Muscle of back (tissue), 11 donors: ENCODE measurements around the gene PHF2. TPM values are rescaled to one million over a fixed set of nuclear protein-coding genes. Genes with fewer than 3 reads are reported as not detected.

ENCODE experiments used
- DNase-seq, 3 donors: peaks; one replicate each; pipeline versions ENCODE4 v3.0.0 to v3.0.0-alpha.2; 2013
- polyA plus RNA-seq, 10 donors: library from polyadenylated mRNA; unstranded; fragments of 120-200 nt; gene quantifications; one replicate each; pipeline ENCODE4 v1.2.1, GENCODE V29; 2013; ENCODE audit not compliant: insufficient read length in 10 of 10

Gene PHF2
- polyA plus RNA-seq, 10 donors: 32.4 to 46.9 (median 35.8) TPM

- no peak for DNase-seq
These were observed 125.3 kb downstream of the PHF2 start for GRCh38 chr9:93701494-93702218.

- no peak for DNase-seq
These were observed 125.9 kb downstream of the PHF2 start for GRCh38 chr9:93702261-93702660.

- peak; percentile 10 to 47 (median 32) for DNase-seq
These were observed 132.1 kb downstream of the PHF2 start for GRCh38 chr9:93708289-93708986.

- no peak for DNase-seq
These were observed 132.6 kb downstream of the PHF2 start for GRCh38 chr9:93708987-93709302.

- no peak for DNase-seq
These were observed 133.4 kb downstream of the PHF2 start for GRCh38 chr9:93709600-93710369.

GRCh38 chr9:93710370-93710723 is 134.0 kb downstream of the PHF2 start:
- DNase-seq: no peak

- no peak for DNase-seq
These were observed 134.6 kb downstream of the PHF2 start for GRCh38 chr9:93711002-93711401.

GRCh38 chr9:93712896-93713295 is 136.5 kb downstream of the PHF2 start:
- no peak for DNase-seq

GRCh38 chr9:93713716-93714115 is 137.3 kb downstream of the PHF2 start:
- DNase-seq: no peak

GRCh38 chr9:93721417-93721965 is 145.1 kb downstream of the PHF2 start:
- DNase-seq: no peak

GRCh38 chr9:93724852-93725251 is 148.5 kb downstream of the PHF2 start:
- DNase-seq: no peak

GRCh38 chr9:93725382-93725781 is 149.0 kb downstream of the PHF2 start:
- no peak for DNase-seq

- DNase-seq: no peak
These were observed 149.8 kb downstream of the PHF2 start for GRCh38 chr9:93726147-93726546.

Other genes starting within 250 kb of the PHF2 start
- 10 to 100 TPM; 51.1 to 67.6 (median 62.4) TPM for gene FAM120A, start 124.9 kb upstream of the PHF2 start, polyA plus RNA-seq
- 10 to 100 TPM; 32.9 to 42.1 (median 38.2) TPM for gene FAM120AOS, start 123.0 kb upstream of the PHF2 start, polyA plus RNA-seq